SH-SY5Y (cell line): ENCODE results near the gene PRR20E.

Experiments used
- GATA2 ChIP-seq: IDR thresholded peaks from 2 replicates; pipeline ENCODE4 v1.6.1; 2011; ENCODE audit warnings: mild to moderate bottlenecking, low read depth, low read length
- GATA3 ChIP-seq: IDR thresholded peaks from 2 replicates; pipeline ENCODE4 v1.6.1; 2011; ENCODE audit warnings: low read depth, mild to moderate bottlenecking, low read length, moderate library complexity

DNA sequence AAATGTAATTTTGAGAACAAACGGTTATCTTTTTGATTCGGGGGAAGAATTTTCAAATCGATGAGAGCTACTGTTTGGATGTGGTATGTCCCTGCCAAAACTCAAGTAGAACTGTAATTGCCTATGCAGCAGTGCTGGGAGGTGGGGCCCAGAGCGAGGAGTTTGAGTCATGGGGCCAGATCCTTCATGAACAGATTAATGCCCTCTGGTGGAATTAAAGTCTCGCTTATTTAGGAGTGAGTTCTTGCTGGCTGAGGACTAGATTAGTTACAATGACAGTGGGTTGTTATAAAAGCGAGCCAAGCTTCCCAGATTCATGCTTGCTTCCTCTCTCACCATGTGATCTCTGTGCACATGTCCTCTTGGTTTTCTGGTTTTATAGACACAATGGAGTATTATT, 38.1 kb upstream of the PRR20E start:
- TF ChIP-seq GATA2, result no peak
- no peak for TF ChIP-seq GATA3
